PFSK-1 (cell line): ENCODE results near the gene SETD2.

Source experiments
- FOXP2 ChIP-seq: optimal IDR thresholded peaks from 2 replicates; pipeline ENCODE3; 2011; ENCODE audit warnings: borderline replicate concordance, control low read depth, inconsistent platforms; ENCODE audit not compliant: insufficient read depth; ENCODE audit errors: extremely low read length, extremely low read depth
- POLR2AphosphoS5 ChIP-seq: IDR thresholded peaks from 2 replicates; pipeline ENCODE4 v1.6.1; 2012; ENCODE audit warnings: low read depth, mild to moderate bottlenecking, control low read depth, low read length, moderate library complexity
- REST ChIP-seq, 2 experiments: IDR thresholded peaks; 2 replicates each; pipeline versions ENCODE4 v1.6.1 to v1.8.0; 2011 to 2012; ENCODE audit warnings: low read depth in 2 of 2, low read length in 2 of 2, control low read depth in 1 of 2, inconsistent platforms in 1 of 2, mild to moderate bottlenecking in 1 of 2, moderate library complexity in 1 of 2; ENCODE audit not compliant: insufficient read depth in 1 of 2
- SIN3A ChIP-seq: IDR thresholded peaks from 2 replicates; pipeline ENCODE4 v1.6.1; 2012; ENCODE audit warnings: mild to moderate bottlenecking, low read length, moderate library complexity, borderline replicate concordance; ENCODE audit not compliant: insufficient read depth
- TAF1 ChIP-seq: IDR thresholded peaks from 2 replicates; pipeline ENCODE4 v1.6.1; 2012; ENCODE audit warnings: low read length, control low read depth, borderline replicate concordance; ENCODE audit not compliant: insufficient read depth

- TF ChIP-seq POLR2AphosphoS5: peak; percentile 50
- no peak for TF ChIP-seq REST (IDR thresholded peaks at IDR 0.05; ENCODE audit: insufficient read depth in 1 of 2, low read depth in 2 of 2, low read length in 2 of 2)
- TF ChIP-seq SIN3A: 0 out of 2 replicates have a peak, but pooled peaks have one; percentile 20
- TF ChIP-seq TAF1: no peak; the same call in 1 of the 2 replicates
- TF ChIP-seq FOXP2: peak; percentile 52
These were observed at the start of gene SETD2 for GRCh38 chr3:47164007-47164881.
